K562 (cell line): ENCODE data around the gene TRIO. TPM values are rescaled to one million over a fixed set of nuclear protein-coding genes. Genes with fewer than 3 reads are reported as not detected.

Source experiments
- ATAC-seq: fragments of 200-7000 bp; cut with Tn5 transposase; 3 replicates; pipeline ENCODE4 v1.9.1; 2020; ENCODE audit warnings: moderate library complexity
- BruUV-seq: library from RNA; stranded (reverse); fragments of 400-500 nt; replicated peaks from 2 replicates; lab custom pipeline; 2021; lab: Mats Ljungman, UMichigan
- CTCF ChIA-PET: fragments of 300-600 bp; formaldehyde crosslinking; extraction: SDS; loops from one replicate; lab custom pipeline; 2021; ENCODE audit warnings: low intra/inter-chr PET ratio; lab: Yijun Ruan, JAX
- POLR2A ChIA-PET: fragments of 300-600, 350-650 bp; sonication (Branson Sonifier 250); formaldehyde crosslinking; extraction: SDS; loops from one replicate; lab custom pipeline; 2021; ENCODE audit warnings: antibody characterized with exemption, inconsistent platforms; lab: Yijun Ruan, JAX
- DNase-seq, 4 experiments: peaks; one replicate each; pipeline versions ENCODE4 v3.0.0 to v3.0.0-alpha.2; 2011 to 2018; ENCODE audit warnings: low spot score in 3 of 4, mixed read lengths in 3 of 4; ENCODE audit errors: extremely low read depth in 1 of 4
- FAIRE-seq: peaks from 2 replicates; lab custom pipeline; 2011; peaks lifted over from hg19 to GRCh38; lab: Jason Lieb, UNC
- H2AFZ ChIP-seq: 2 replicates; pipeline ENCODE4 v1.6.0; 2011; ENCODE audit warnings: low read depth, low read length, control low read depth, inconsistent platforms
- H3K27ac ChIP-seq: fragments of 200-600 bp; 3 replicates; pipeline ENCODE4 v1.8.0; 2011; ENCODE audit warnings: low read depth, mild to moderate bottlenecking, control low read depth, inconsistent platforms, low read length, moderate library complexity, mixed read lengths; ENCODE audit errors: extremely low read depth
- H3K27me3 ChIP-seq, 2 experiments: fragments of 300-600 bp in 1 of 2; 2 replicates in 1 of 2; 3 replicates in 1 of 2; pipeline versions ENCODE4 v1.6.0 to v1.8.0; 2011; ENCODE audit warnings: inconsistent platforms in 2 of 2, low read length in 2 of 2, mild to moderate bottlenecking in 1 of 2, mixed read lengths in 1 of 2, moderate library complexity in 1 of 2; ENCODE audit not compliant: control insufficient read depth in 2 of 2, insufficient read depth in 2 of 2
- H3K36me3 ChIP-seq: fragments of 300-600 bp; 3 replicates; pipeline ENCODE4 v1.8.0; 2011; ENCODE audit warnings: mild to moderate bottlenecking, low read length, inconsistent platforms; ENCODE audit not compliant: control insufficient read depth, insufficient read depth
- H3K4me1 ChIP-seq, 2 experiments: fragments of 200-600 bp in 1 of 2; replicated peaks in 1 of 2; 2 replicates in 1 of 2; 3 replicates in 1 of 2; pipeline versions ENCODE4 v1.5.1 to v1.8.0; 2011; ENCODE audit warnings: inconsistent platforms in 2 of 2, low read length in 2 of 2, mild to moderate bottlenecking in 1 of 2, mixed read lengths in 1 of 2, moderate library complexity in 1 of 2; ENCODE audit not compliant: control insufficient read depth in 2 of 2, insufficient read depth in 2 of 2
- H3K4me2 ChIP-seq: 2 replicates; pipeline ENCODE4 v1.6.1; 2011; ENCODE audit warnings: low read length, control low read depth, inconsistent platforms, mixed read lengths; ENCODE audit not compliant: insufficient read depth
- H3K4me3 ChIP-seq: fragments of 200-600 bp; sonication (generic), shearing (Covaris generic); 2 replicates; pipeline ENCODE4 v1.5.1; 2016; ENCODE audit warnings: control low read depth, inconsistent platforms
- H3K79me2 ChIP-seq: fragments of 200-600 bp; 3 replicates; pipeline ENCODE4 v1.8.0; 2011; ENCODE audit warnings: low read length, inconsistent platforms; ENCODE audit not compliant: control insufficient read depth, insufficient read depth
- H3K9ac ChIP-seq, 2 experiments: 2 replicates each; pipeline versions ENCODE4 v1.6.0 to v1.6.1; 2011; ENCODE audit warnings: low read depth in 2 of 2, low read length in 2 of 2, control low read depth in 1 of 2, inconsistent platforms in 1 of 2, mild to moderate bottlenecking in 1 of 2, mixed read lengths in 1 of 2; ENCODE audit not compliant: insufficient read depth in 1 of 2
- H3K9me1 ChIP-seq: one replicate; pipeline ENCODE4 v1.6.0; 2011; ENCODE audit warnings: inconsistent platforms, mild to moderate bottlenecking, low read length, moderate library complexity; ENCODE audit not compliant: control insufficient read depth, insufficient read depth
- H3K9me3 ChIP-seq: replicated peaks from 2 replicates; pipeline ENCODE4 v1.5.1; 2011; ENCODE audit warnings: low read depth, low read length, inconsistent platforms; ENCODE audit not compliant: control insufficient read depth, insufficient read depth
- H4K20me1 ChIP-seq: replicated peaks from 2 replicates; pipeline ENCODE4 v1.6.1; 2011; ENCODE audit warnings: low read length, inconsistent platforms, mixed read lengths; ENCODE audit not compliant: control insufficient read depth, insufficient read depth
- ETV1 ChIP-seq: fragments of 450-650 bp; conservative IDR thresholded peaks from 2 replicates; pipeline ENCODE4 v1.6.1; 2016; ENCODE audit warnings: missing genetic modification characterization, control low read depth, low read depth, missing compliant biosample characterization
- FOSL1 ChIP-seq: fragments of 200-800 bp; sonication (Bioruptor generic); conservative IDR thresholded peaks from 2 replicates; pipeline ENCODE4 v1.6.1; 2016; ENCODE audit warnings: missing genetic modification characterization, missing compliant biosample characterization
- MAFK ChIP-seq: IDR thresholded peaks from 2 replicates; pipeline ENCODE4 v1.6.1; 2011; ENCODE audit warnings: low read length, improper control_type of control experiment
- MGA ChIP-seq: fragments of 450-650 bp; IDR thresholded peaks from 2 replicates; pipeline ENCODE4 v1.6.1; 2016; ENCODE audit warnings: mild to moderate bottlenecking, moderate library complexity
- PHF21A ChIP-seq: fragments of 450-650 bp; IDR thresholded peaks from 2 replicates; pipeline ENCODE4 v1.6.1; 2017; ENCODE audit warnings: low read depth, borderline replicate concordance
- SP2 ChIP-seq: IDR thresholded peaks from 2 replicates; pipeline ENCODE4 v1.6.1; 2011; ENCODE audit warnings: mild to moderate bottlenecking, low read depth, low read length, moderate library complexity; ENCODE audit not compliant: poor library complexity, severe bottlenecking; ENCODE audit errors: extremely low read depth
- ZNF3 ChIP-seq: fragments of 250-450 bp; sonication (Bioruptor Pico); IDR thresholded peaks from 2 replicates; pipeline ENCODE4 v1.5.0; 2021; ENCODE audit warnings: mild to moderate bottlenecking, moderate library complexity
- ZNF311 ChIP-seq: fragments of 250-450 bp; sonication (Bioruptor Pico); IDR thresholded peaks from 2 replicates; pipeline ENCODE4 v1.4.0; 2020; ENCODE audit warnings: mild to moderate bottlenecking, moderate library complexity
- ZNF436 ChIP-seq: fragments of 250-450, 450-650 bp; sonication (Bioruptor Pico); formaldehyde crosslinking; IDR thresholded peaks from 2 replicates; pipeline ENCODE4 v1.7.0; 2020; ENCODE audit warnings: mild to moderate bottlenecking
- ZNF696 ChIP-seq: fragments of 250-450 bp; sonication (Bioruptor Pico); conservative IDR thresholded peaks from 2 replicates; pipeline ENCODE4 v1.4.0; 2020; ENCODE audit warnings: mild to moderate bottlenecking, moderate library complexity
- WGBS: fragments of 100-300 bp; shearing (Covaris generic); methylation state at CpG from one replicate; pipeline ENCODE4 v1.1.6; 2016; ENCODE audit warnings: low coverage, mixed read lengths; ENCODE audit not compliant: insufficient coverage; ENCODE audit errors: missing lambda C conversion rate; 5-methylcytosine and 5-hydroxymethylcytosine counted together
- in situ Hi-C: fragments of 300-500 bp; cut with MboI; formaldehyde crosslinking; loops from 4 replicates; pipeline ENCODE4 v1.15.0; 2018; ENCODE audit warnings: inconsistent platforms, mixed read lengths
- intact Hi-C: fragments of 100-400 bp; cut with micrococcal nuclease; formaldehyde crosslinking; loops from 2 replicates; pipeline ENCODE4 v1.14.2; 2022
- polyA plus RNA-seq, 8 experiments: library from polyadenylated mRNA; depleted of rRNA in 4 of 8; stranded (reverse) in 5 of 8; unstranded in 3 of 8; fragments of >200 nt; fragmentation: Nextera tagmentation in 2 of 8; fragmentation: Illumina TruSeq in 1 of 8; extraction: Ambion mirVana in 2 of 8; extraction: Trizol in 1 of 8; gene quantifications; 2 replicates each; pipeline versions ENCODE4 v1.2.1 to v1.2.3, GENCODE V29; 2011 to 2014; ENCODE audit warnings: inconsistent platforms in 1 of 8, missing spikeins in 1 of 8
- total RNA-seq, 7 experiments: library from RNA; depleted of rRNA in 6 of 7; stranded (reverse); fragments of >200 nt in 6 of 7; fragmentation: Illumina TruSeq in 2 of 7; extraction: Trizol in 2 of 7; gene quantifications; 2 replicates each; pipeline versions ENCODE4 v1.2.1 to v1.2.3, GENCODE V29; 2011 to 2021; ENCODE audit warnings: low replicate concordance in 1 of 7

Gene TRIO
- total and polyA plus RNA-seq, 9 of the 15 experiments (the other 6 are each of a cell fraction or from before 2014, with no cell fraction given) = 0.24 to 5.0 (median 1.1) TPM

- no TSS peak for BruUV-seq
- intact Hi-C loops (no loop called here), in situ Hi-C loops (no loop called here)
- Histone ChIP-seq H3K4me2 (no peak overlapping the region), H3K27me3 (peaks cover 18 to 31% of the 10 kb centered on the region in 2 experiments), H3K4me3 (no peak overlapping the region), H4K20me1 (no peaks in the 10 kb centered on the region), H3K36me3 (no peaks in the 10 kb centered on the region), H3K9ac (no peak overlapping the region), H3K79me2 (no peaks in the 10 kb centered on the region), H2AFZ (no peak overlapping the region), H3K9me3 (no peaks in the 10 kb centered on the region), H3K27ac (no peak overlapping the region), H3K9me1 (no peaks in the 10 kb centered on the region), H3K4me1 (no peaks in the 10 kb centered on the region; a peak in 2 of 5 replicates)
- ChIA-PET CTCF (no interaction called here), POLR2A (interaction anchor here (1.0 kb wide), 1 partner anchor 14 kb away, joined by 3 read pairs; no protein-coding TSS in a partner anchor)
- 5% methylated on average over 16 of the region's 16 CpGs for WGBS
- ATAC-seq (peak; percentile 35; the same call in 1 of the 3 replicates), FAIRE-seq (no peak), DNase-seq (peak in 1 of 4 experiments; percentile 9)
- TF ChIP-seq PHF21A = no peak
- peak; percentile 31; the same call in 1 of the 2 replicates for TF ChIP-seq FOSL1 (tag)
- peak; percentile 36; the same call in 1 of the 2 replicates for TF ChIP-seq MGA
- peak; percentile 15; the same call in 1 of the 2 replicates for TF ChIP-seq ZNF311 (CRISPR knock-in tag)
- no peak for TF ChIP-seq ETV1 (tag)
- no peak for TF ChIP-seq MAFK
- TF ChIP-seq ZNF3 (CRISPR knock-in tag) = no peak
- TF ChIP-seq ZNF696 (CRISPR knock-in tag) = no peak
- TF ChIP-seq SP2 = no peak
- TF ChIP-seq ZNF436 (CRISPR knock-in tag) = no peak
Observed at GRCh38 chr5:14449052-14449661, 306.0 kb downstream of the TRIO start.
